PC-9 (cell line): ENCODE data around the gene FBXO48. TPM values are rescaled to one million over a fixed set of nuclear protein-coding genes. Genes with fewer than 3 reads are reported as not detected.

Experiments used
- BruUV-seq: library from RNA; stranded (reverse); fragments of 400-500 nt; replicated peaks from 2 replicates; lab custom pipeline; 2021; lab: Mats Ljungman, UMichigan
- CTCF ChIA-PET: fragments of 300-600 bp; sonication (Branson Sonifier 250); formaldehyde crosslinking; loops from one replicate; lab custom pipeline; 2022; ENCODE audit warnings: antibody characterized with exemption; lab: Charles Lee
- POLR2A ChIA-PET: fragments of 300-600 bp; sonication (Branson Sonifier 250); formaldehyde crosslinking; loops from one replicate; lab custom pipeline; 2022; ENCODE audit warnings: antibody characterized with exemption; ENCODE audit not compliant: unreplicated experiment; lab: Charles Lee
- DNase-seq, 2 experiments: peaks; one replicate each; pipeline versions ENCODE4 v3.0.0 to v3.0.0-alpha.2; 2015 to 2022; ENCODE audit warnings: mixed read lengths in 1 of 2
- H2AFZ ChIP-seq: fragments of 200-600 bp; sonication (generic); 2 replicates; pipeline ENCODE4 v1.8.1; 2017; ENCODE audit warnings: antibody characterized with exemption
- H3F3A ChIP-seq: fragments of 200-600 bp; sonication (generic); 2 replicates; pipeline ENCODE4 v1.8.1; 2017; ENCODE audit warnings: antibody characterized with exemption, mild to moderate bottlenecking, low read depth; ENCODE audit not compliant: insufficient read depth
- H3K27ac ChIP-seq: fragments of 200-600 bp; sonication (generic); 2 replicates; pipeline ENCODE4 v1.6.1; 2016; ENCODE audit warnings: mixed run types
- H3K27me3 ChIP-seq: fragments of 200-600 bp; sonication (generic); 2 replicates; pipeline ENCODE4 v1.6.1; 2016; ENCODE audit warnings: low read depth, mixed run types; ENCODE audit not compliant: insufficient read depth
- H3K36me3 ChIP-seq: fragments of 200-600 bp; sonication (generic); 2 replicates; pipeline ENCODE4 v1.6.1; 2016; ENCODE audit warnings: low read depth, mixed run types
- H3K4me1 ChIP-seq: fragments of 200-600 bp; sonication (generic); replicated peaks from 2 replicates; pipeline ENCODE4 v1.6.1; 2016; ENCODE audit warnings: mixed run types; ENCODE audit not compliant: insufficient read depth
- H3K4me2 ChIP-seq: fragments of 200-600 bp; sonication (generic); 2 replicates; pipeline ENCODE4 v1.6.1; 2017; ENCODE audit warnings: mixed run types
- H3K4me3 ChIP-seq: fragments of 200-600 bp; sonication (generic); 2 replicates; pipeline ENCODE4 v1.6.1; 2016; ENCODE audit warnings: mixed run types
- H3K79me2 ChIP-seq: fragments of 200-600 bp; sonication (generic); 2 replicates; pipeline ENCODE4 v1.6.1; 2017; ENCODE audit warnings: low read depth, mixed run types
- H3K9me2 ChIP-seq: fragments of 200-600 bp; sonication (generic); 2 replicates; pipeline ENCODE4 v1.8.1; 2017; ENCODE audit warnings: mild to moderate bottlenecking; ENCODE audit not compliant: insufficient read depth
- H3K9me3 ChIP-seq: fragments of 200-600 bp; sonication (generic); 2 replicates; pipeline ENCODE4 v1.8.1; 2016; ENCODE audit warnings: low read depth; ENCODE audit not compliant: insufficient read depth
- H4K20me1 ChIP-seq: fragments of 200-600 bp; sonication (generic); 2 replicates; pipeline ENCODE4 v1.8.1; 2017; ENCODE audit not compliant: insufficient read depth
- EZH2 ChIP-seq: fragments of 200-600 bp; sonication (generic); IDR thresholded peaks from 2 replicates; pipeline ENCODE4 v1.8.0; 2017; ENCODE audit warnings: antibody characterized with exemption, low read depth
- intact Hi-C: fragments of 100-400 bp; cut with micrococcal nuclease; formaldehyde crosslinking; loops from one replicate; pipeline ENCODE4 v1.10.0; 2022; ENCODE audit not compliant: unreplicated experiment
- total RNA-seq: library from RNA; stranded (reverse); gene quantifications from 2 replicates; pipeline ENCODE4 v1.2.3, GENCODE V29; 2021
- TF ChIP-seq, protein P1 (sequence below): fragments of 200-600 bp; sonication (generic); conservative IDR thresholded peaks from 2 replicates; pipeline ENCODE4 v1.6.1; 2017; ENCODE audit warnings: mixed run types, antibody characterized with exemption, mild to moderate bottlenecking, moderate library complexity

The FBXO48 gene
- total RNA-seq, 1 experiment from 2014 or later = 1.6 TPM

DNA sequence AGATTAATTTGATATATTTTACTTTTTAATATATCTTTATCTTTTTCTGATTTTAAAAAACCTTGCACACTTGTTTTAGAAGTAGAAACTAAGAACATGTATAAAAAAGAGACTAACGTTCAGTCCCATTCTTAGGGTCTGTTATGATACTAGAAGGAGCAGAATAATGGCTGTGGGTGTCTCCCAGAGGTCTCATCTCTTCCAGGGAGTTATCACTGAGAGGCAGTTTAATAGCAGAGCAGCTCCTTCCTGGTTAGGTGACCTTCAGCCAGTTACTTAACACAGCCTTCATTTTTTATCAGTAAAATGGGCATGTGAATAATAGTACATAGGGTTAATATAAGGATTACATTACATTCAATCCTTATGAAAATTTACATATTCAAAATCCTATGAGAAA is 40.6 kb downstream of the FBXO48 start:
- Histone ChIP-seq H3K79me2 (no peaks in the 10 kb centered on the region), H3F3A (no peaks in the 10 kb centered on the region), H3K27me3 (no peaks in the 10 kb centered on the region), H3K36me3 (no peaks in the 10 kb centered on the region), H3K9me2 (no peaks in the 10 kb centered on the region), H3K4me2 (no peak overlapping the region), H4K20me1 (no peaks in the 10 kb centered on the region), H2AFZ (no peak overlapping the region), H3K4me1 (no peaks in the 10 kb centered on the region), H3K27ac (no peak overlapping the region), H3K4me3 (no peak overlapping the region), H3K9me3 (no peaks in the 10 kb centered on the region)
- ChIA-PET CTCF (no interaction called here), POLR2A (no interaction called here)
- intact Hi-C loops = no loop called here
- TF ChIP-seq, protein P1, sequence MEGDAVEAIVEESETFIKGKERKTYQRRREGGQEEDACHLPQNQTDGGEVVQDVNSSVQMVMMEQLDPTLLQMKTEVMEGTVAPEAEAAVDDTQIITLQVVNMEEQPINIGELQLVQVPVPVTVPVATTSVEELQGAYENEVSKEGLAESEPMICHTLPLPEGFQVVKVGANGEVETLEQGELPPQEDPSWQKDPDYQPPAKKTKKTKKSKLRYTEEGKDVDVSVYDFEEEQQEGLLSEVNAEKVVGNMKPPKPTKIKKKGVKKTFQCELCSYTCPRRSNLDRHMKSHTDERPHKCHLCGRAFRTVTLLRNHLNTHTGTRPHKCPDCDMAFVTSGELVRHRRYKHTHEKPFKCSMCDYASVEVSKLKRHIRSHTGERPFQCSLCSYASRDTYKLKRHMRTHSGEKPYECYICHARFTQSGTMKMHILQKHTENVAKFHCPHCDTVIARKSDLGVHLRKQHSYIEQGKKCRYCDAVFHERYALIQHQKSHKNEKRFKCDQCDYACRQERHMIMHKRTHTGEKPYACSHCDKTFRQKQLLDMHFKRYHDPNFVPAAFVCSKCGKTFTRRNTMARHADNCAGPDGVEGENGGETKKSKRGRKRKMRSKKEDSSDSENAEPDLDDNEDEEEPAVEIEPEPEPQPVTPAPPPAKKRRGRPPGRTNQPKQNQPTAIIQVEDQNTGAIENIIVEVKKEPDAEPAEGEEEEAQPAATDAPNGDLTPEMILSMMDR = no peak
- TF ChIP-seq EZH2 = no peak
- no peak for DNase-seq
- no TSS peak for BruUV-seq

DNA sequence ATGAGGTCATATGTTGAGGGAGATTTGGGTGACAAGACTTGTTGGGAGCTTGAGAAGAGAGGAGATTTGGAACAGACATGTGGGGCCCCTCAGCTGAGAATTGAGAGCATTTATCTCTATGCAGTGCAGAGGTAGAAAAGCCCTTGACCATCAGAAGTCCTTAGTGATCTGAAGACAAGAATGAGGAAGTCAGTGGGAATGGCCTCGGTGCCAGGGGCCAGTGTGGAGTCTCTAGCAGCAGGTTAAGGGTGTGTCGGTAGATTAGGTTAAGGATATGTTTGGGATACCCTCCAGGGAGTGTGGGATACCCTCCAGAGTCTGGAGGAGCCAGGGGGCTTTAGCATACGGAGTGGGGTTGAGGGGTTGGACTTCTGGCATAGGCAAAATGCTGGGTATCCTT is 41.6 kb downstream of the FBXO48 start:
- CTCF ChIA-PET = no interaction called here

DNA sequence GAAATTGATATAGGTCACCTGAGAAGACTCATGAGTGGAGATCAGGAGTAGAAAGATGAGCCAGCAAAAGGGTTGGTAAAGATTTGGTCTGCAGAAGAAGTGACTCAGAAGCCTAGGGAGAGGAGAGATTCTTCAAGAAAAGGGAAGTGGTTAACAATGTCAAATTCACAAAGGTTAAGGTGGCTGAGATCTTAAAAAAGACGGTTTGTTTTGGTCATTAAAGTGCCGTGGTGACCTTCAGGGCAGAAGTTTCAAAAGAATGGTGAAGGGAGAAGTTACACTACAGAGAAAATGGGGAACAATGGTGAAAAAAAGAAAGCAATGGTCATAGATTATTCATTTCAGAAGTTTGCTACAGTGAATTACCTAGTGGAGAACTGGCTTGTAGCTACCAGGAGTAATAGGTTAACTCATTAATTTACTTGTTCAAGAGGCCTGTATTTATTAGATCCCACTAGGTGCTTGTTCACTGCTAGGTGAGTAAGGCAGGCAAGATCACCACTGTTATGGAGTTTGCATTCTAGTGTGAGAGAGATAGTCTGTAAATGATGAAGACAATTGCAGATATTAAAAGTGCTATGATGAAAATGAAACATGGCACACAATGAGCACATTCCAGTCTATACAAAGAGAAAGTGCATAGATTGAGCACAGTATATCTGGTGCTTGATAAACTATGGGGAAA is 43.0 kb downstream of the FBXO48 start:
- Histone ChIP-seq H4K20me1 (no peaks in the 10 kb centered on the region), H3K27ac (no peak overlapping the region), H3K9me3 (no peaks in the 10 kb centered on the region), H3K4me2 (no peak overlapping the region), H3K9me2 (no peaks in the 10 kb centered on the region), H3K4me3 (no peak overlapping the region), H3K36me3 (no peaks in the 10 kb centered on the region), H3K79me2 (no peaks in the 10 kb centered on the region), H2AFZ (no peak overlapping the region), H3K4me1 (no peaks in the 10 kb centered on the region), H3F3A (no peaks in the 10 kb centered on the region), H3K27me3 (no peaks in the 10 kb centered on the region; the same call in 1 of the 2 replicates)
- intact Hi-C loops = no loop called here
- no TSS peak for BruUV-seq
- ChIA-PET POLR2A (no interaction called here), CTCF (no interaction called here)
- no peak for TF ChIP-seq EZH2
- TF ChIP-seq, protein P1 = no peak
- DNase-seq = no peak

More for the DNA sequence above, 41.6 kb downstream of the FBXO48 start:
- BruUV-seq = no TSS peak
- no peak overlapping the region for H2AFZ ChIP-seq
- DNase-seq = no peak
- H3F3A ChIP-seq = no peaks in the 10 kb centered on the region
- no peaks in the 10 kb centered on the region for H3K4me1 ChIP-seq
- H3K79me2 ChIP-seq = no peaks in the 10 kb centered on the region
- POLR2A ChIA-PET = no interaction called here
- H3K9me3 ChIP-seq = no peaks in the 10 kb centered on the region
- H4K20me1 ChIP-seq = no peaks in the 10 kb centered on the region
- H3K27me3 ChIP-seq = no peaks in the 10 kb centered on the region
- H3K9me2 ChIP-seq = no peaks in the 10 kb centered on the region
- no peaks in the 10 kb centered on the region for H3K36me3 ChIP-seq
- H3K4me2 ChIP-seq = no peak overlapping the region
- no peak overlapping the region for H3K27ac ChIP-seq
- H3K4me3 ChIP-seq = no peak overlapping the region
- TF ChIP-seq, protein P1 = no peak
- TF ChIP-seq EZH2 = no peak
- intact Hi-C loops = no loop called here
